Fibroblast of skin of left quadriceps (primary cell): ENCODE data around the gene SPCS3.
A peak's percentile ranks its signal among the peaks of the same experiment; 100 is the strongest.
"Not testable (repeated sequence)": the region's sequence is repeated elsewhere in the genome, so short reads cannot be mapped to it uniquely, and the experiment has no call there.

Experiments
- DNase-seq, 2 experiments: peaks; one replicate each; pipeline ENCODE4 v3.0.0-alpha.2; 2013; ENCODE audit warnings: low read depth in 2 of 2

SPCS3 gene

GRCh38 chr4:176303938-176304337 lies 15.8 kb upstream of the SPCS3 start:
- DNase-seq: no peak

GRCh38 chr4:176306837-176307665 lies 12.7 kb upstream of the SPCS3 start:
- DNase-seq: no peak

GRCh38 chr4:176307666-176307930 lies 12.2 kb upstream of the SPCS3 start:
- DNase-seq: no peak

GRCh38 chr4:176308441-176308840 lies 11.3 kb upstream of the SPCS3 start:
- DNase-seq: no peak

GRCh38 chr4:176309046-176309445 lies 10.7 kb upstream of the SPCS3 start:
- DNase-seq: no peak

- DNase-seq: no peak
These were observed 10.0 kb upstream of the SPCS3 start for GRCh38 chr4:176309772-176310171.

GRCh38 chr4:176313596-176314336 lies 6.0 kb upstream of the SPCS3 start:
- DNase-seq: peak; percentile 58 to 61

- DNase-seq: no peak
These were observed 539 bp upstream of the SPCS3 start for GRCh38 chr4:176319151-176319703.

- DNase-seq: peak; percentile 63 to 68
These were observed 692 bp downstream of the SPCS3 start for GRCh38 chr4:176320340-176320975.

- no peak for DNase-seq
These were observed 1.2 kb downstream of the SPCS3 start for GRCh38 chr4:176320976-176321361.

GRCh38 chr4:176321589-176321988 lies 1.8 kb downstream of the SPCS3 start:
- no peak for DNase-seq

GRCh38 chr4:176323511-176324160 lies 3.9 kb downstream of the SPCS3 start:
- DNase-seq: no peak

GRCh38 chr4:176324876-176325275 lies 5.1 kb downstream of the SPCS3 start:
- DNase-seq: not testable (repeated sequence)

GRCh38 chr4:176333076-176333475 lies 13.3 kb downstream of the SPCS3 start:
- DNase-seq: no peak

GRCh38 chr4:176334066-176334465 lies 14.3 kb downstream of the SPCS3 start:
- no peak for DNase-seq

- peak in 1 of 2 experiments; percentile 25 for DNase-seq
These were observed 15.7 kb downstream of the SPCS3 start for GRCh38 chr4:176335421-176335820.

GRCh38 chr4:176339936-176340761 lies 20.4 kb downstream of the SPCS3 start:
- DNase-seq: no peak

- peak; percentile 49 to 59 for DNase-seq
These were observed 21.3 kb downstream of the SPCS3 start for GRCh38 chr4:176340871-176341685.

GRCh38 chr4:176342384-176342783 lies 22.6 kb downstream of the SPCS3 start:
- DNase-seq: no peak

GRCh38 chr4:176343286-176343685 lies 23.5 kb downstream of the SPCS3 start:
- DNase-seq: no peak
